NCI-H82 treated with DMSO at 0.1 percent for 48 hours (cell line): ENCODE results near the gene DNAH6.
"Not testable (repeated sequence)": the region's sequence is repeated elsewhere in the genome, so short reads cannot be mapped to it uniquely, and the experiment has no call there.

Source experiments
- DNase-seq: peaks from one replicate; lab custom pipeline; 2025; ENCODE audit not compliant: unreplicated experiment; lab: John Stamatoyannopoulos, UW

The DNAH6 gene

GRCh38 chr2:84516234-84516986 lies at the start of gene DNAH6:
TSS of gene DNAH6 (plus strand) at chr2:84516498. CDS start at chr2:84517827, 1,329 bp downstream.
- DNase-seq, result peak; percentile 81

GRCh38 chr2:84467389-84467788 lies 48.9 kb upstream of the DNAH6 start:
- no peak for DNase-seq

- DNase-seq, result not testable (repeated sequence)
Measured at GRCh38 chr2:84472423-84472822, 43.9 kb upstream of the DNAH6 start.

GRCh38 chr2:84472856-84473565 lies 43.3 kb upstream of the DNAH6 start:
- DNase-seq, result peak; percentile 81

- DNase-seq, result no peak
Measured at GRCh38 chr2:84474176-84474575, 42.1 kb upstream of the DNAH6 start.

GRCh38 chr2:84477886-84478285 lies 38.4 kb upstream of the DNAH6 start:
- DNase-seq, result peak; percentile 59

GRCh38 chr2:84478867-84479266 lies 37.4 kb upstream of the DNAH6 start:
- DNase-seq, result no peak

GRCh38 chr2:84481702-84482101 lies 34.6 kb upstream of the DNAH6 start:
- no peak for DNase-seq

GRCh38 chr2:84482603-84483002 lies 33.7 kb upstream of the DNAH6 start:
- DNase-seq, result no peak

- no peak for DNase-seq
Measured at GRCh38 chr2:84483320-84483719, 33.0 kb upstream of the DNAH6 start.

GRCh38 chr2:84486441-84487115 lies 29.7 kb upstream of the DNAH6 start:
- no peak for DNase-seq

- DNase-seq, result no peak
Measured at GRCh38 chr2:84487298-84487996, 28.9 kb upstream of the DNAH6 start.

- no peak for DNase-seq
Measured at GRCh38 chr2:84491256-84491655, 25.0 kb upstream of the DNAH6 start.

- DNase-seq, result no peak
Measured at GRCh38 chr2:84491741-84492140, 24.6 kb upstream of the DNAH6 start.

GRCh38 chr2:84492571-84492970 lies 23.7 kb upstream of the DNAH6 start:
- DNase-seq, result no peak

- DNase-seq, result no peak
Measured at GRCh38 chr2:84493514-84493913, 22.8 kb upstream of the DNAH6 start.

GRCh38 chr2:84494070-84494469 lies 22.2 kb upstream of the DNAH6 start:
- no peak for DNase-seq

- peak; percentile 23 for DNase-seq
Measured at GRCh38 chr2:84495539-84496146, 20.7 kb upstream of the DNAH6 start.

- no peak for DNase-seq
Measured at GRCh38 chr2:84496386-84496785, 19.9 kb upstream of the DNAH6 start.

GRCh38 chr2:84497285-84497684 lies 19.0 kb upstream of the DNAH6 start:
- DNase-seq, result no peak
